GM23338 (cell line): Measurements from ENCODE around the gene MATK. TPM values are rescaled to one million over a fixed set of nuclear protein-coding genes. Genes with fewer than 3 reads are reported as not detected.

Experiments used
- ATAC-seq: fragments of 200-7000 bp; cut with Tn5 transposase; 3 replicates; pipeline ENCODE4 v1.9.1; 2020
- DNase-seq: peaks from one replicate; pipeline ENCODE4 v3.0.0-alpha.2; 2015; ENCODE audit warnings: low spot score
- H2AFZ ChIP-seq: fragments of 200-600 bp; sonication (generic); 2 replicates; pipeline ENCODE4 v1.8.0; 2016; ENCODE audit warnings: antibody characterized with exemption, mild to moderate bottlenecking, moderate library complexity
- H3F3A ChIP-seq: fragments of 200-600 bp; sonication (generic); replicated peaks from 2 replicates; pipeline ENCODE4 v1.8.0; 2017; ENCODE audit warnings: antibody characterized with exemption, mixed run types, low read depth
- H3K27ac ChIP-seq: fragments of 200-600 bp; sonication (generic); 2 replicates; pipeline ENCODE4 v1.6.1; 2016; ENCODE audit warnings: low read depth
- H3K27me3 ChIP-seq: fragments of 200-600 bp; sonication (generic); 2 replicates; pipeline ENCODE4 v1.8.0; 2016; ENCODE audit warnings: mild to moderate bottlenecking, mixed run types, moderate library complexity; ENCODE audit not compliant: insufficient read depth
- H3K36me3 ChIP-seq: fragments of 200-600 bp; sonication (generic); 2 replicates; pipeline ENCODE4 v1.8.0; 2016; ENCODE audit warnings: mild to moderate bottlenecking; ENCODE audit not compliant: insufficient read depth
- H3K4me1 ChIP-seq: fragments of 200-600 bp; sonication (generic); 2 replicates; pipeline ENCODE4 v1.8.0; 2016; ENCODE audit warnings: mild to moderate bottlenecking, moderate library complexity; ENCODE audit not compliant: insufficient read depth
- H3K4me2 ChIP-seq: fragments of 200-600 bp; sonication (generic); 2 replicates; pipeline ENCODE4 v1.7.1; 2017; ENCODE audit warnings: mixed run types
- H3K4me3 ChIP-seq: fragments of 200-600 bp; sonication (generic); 2 replicates; pipeline ENCODE4 v1.6.1; 2016; ENCODE audit warnings: mixed run types
- H3K79me2 ChIP-seq: fragments of 200-600 bp; sonication (generic); replicated peaks from 2 replicates; pipeline ENCODE4 v1.8.0; 2017; ENCODE audit warnings: mild to moderate bottlenecking; ENCODE audit not compliant: insufficient read depth
- H3K9me2 ChIP-seq: fragments of 200-600 bp; sonication (generic); 2 replicates; pipeline ENCODE4 v1.8.0; 2017; ENCODE audit not compliant: insufficient read depth
- H4K20me1 ChIP-seq: fragments of 200-600 bp; sonication (generic); replicated peaks from 2 replicates; pipeline ENCODE4 v1.8.0; 2017; ENCODE audit warnings: mild to moderate bottlenecking; ENCODE audit not compliant: insufficient read depth
- H3K27ac Mint-ChIP-seq: 2 replicates; pipeline ENCODE4 v1.8.0; 2020; ENCODE audit warnings: inconsistent platforms, mild to moderate bottlenecking, moderate library complexity, mixed read lengths
- H3K27me3 Mint-ChIP-seq: 3 replicates; pipeline ENCODE4 v1.8.0; 2022; ENCODE audit warnings: low read depth, mild to moderate bottlenecking, moderate library complexity, mixed read lengths, inconsistent platforms; ENCODE audit not compliant: insufficient read depth, poor library complexity
- H3K36me3 Mint-ChIP-seq: 3 replicates; pipeline ENCODE4 v1.8.0; 2021; ENCODE audit warnings: low read depth, mild to moderate bottlenecking, inconsistent platforms, moderate library complexity, mixed read lengths
- H3K4me1 Mint-ChIP-seq: 3 replicates; pipeline ENCODE4 v1.8.0; 2020; ENCODE audit warnings: mild to moderate bottlenecking, inconsistent platforms, mixed read lengths
- H3K4me3 Mint-ChIP-seq: 3 replicates; pipeline ENCODE4 v1.8.0; 2021; ENCODE audit warnings: moderate library complexity, mild to moderate bottlenecking, inconsistent platforms, mixed read lengths
- H3K9me3 Mint-ChIP-seq: 3 replicates; pipeline ENCODE4 v1.8.0; 2020; ENCODE audit warnings: moderate library complexity, mild to moderate bottlenecking, inconsistent platforms, mixed read lengths
- CREB1 ChIP-seq: fragments of 250-450 bp; sonication (Bioruptor Pico); IDR thresholded peaks from 2 replicates; pipeline ENCODE4 v1.5.0; 2020; ENCODE audit warnings: low read depth, mild to moderate bottlenecking, moderate library complexity
- CTCF ChIP-seq, 2 experiments: fragments of 200-600 bp in 1 of 2; sonication (generic) in 1 of 2; conservative IDR thresholded peaks; 2 replicates each; pipeline versions ENCODE4 v1.5.1 to v1.6.1; 2016 to 2017; ENCODE audit warnings: antibody characterized with exemption in 2 of 2, low read depth in 2 of 2, mild to moderate bottlenecking in 2 of 2, moderate library complexity in 1 of 2
- ETS1 ChIP-seq: IDR thresholded peaks from 2 replicates; pipeline ENCODE4 v1.6.1; 2016; ENCODE audit warnings: antibody characterized with exemption
- EZH2 ChIP-seq: fragments of 200-600 bp; sonication (generic); IDR thresholded peaks from one replicate; pipeline ENCODE4 v1.8.0; 2017; ENCODE audit warnings: antibody characterized with exemption, mild to moderate bottlenecking, low read depth; ENCODE audit not compliant: unreplicated experiment
- EZH2phosphoT487 ChIP-seq: fragments of 200-600 bp; sonication (generic); IDR thresholded peaks from one replicate; pipeline ENCODE4 v1.8.1; 2018; ENCODE audit warnings: antibody characterized with exemption; ENCODE audit not compliant: unreplicated experiment
- JUNB ChIP-seq: IDR thresholded peaks from one replicate; pipeline ENCODE4 v1.6.1; 2016; ENCODE audit warnings: antibody characterized with exemption; ENCODE audit not compliant: unreplicated experiment
- NANOG ChIP-seq: IDR thresholded peaks from 2 replicates; pipeline ENCODE4 v1.6.1; 2016; ENCODE audit warnings: antibody characterized with exemption, borderline replicate concordance
- POLR2AphosphoS5 ChIP-seq: IDR thresholded peaks from 2 replicates; pipeline ENCODE4 v1.6.1; 2016; ENCODE audit warnings: antibody characterized with exemption, low read depth
- REST ChIP-seq: IDR thresholded peaks from one replicate; pipeline ENCODE4 v1.6.1; 2018; ENCODE audit warnings: antibody characterized with exemption; ENCODE audit not compliant: unreplicated experiment
- STAT1 ChIP-seq: IDR thresholded peaks from one replicate; pipeline ENCODE4 v1.6.1; 2016; ENCODE audit warnings: antibody characterized with exemption; ENCODE audit not compliant: unreplicated experiment
- ZNF114 ChIP-seq: fragments of 250-450 bp; sonication (Bioruptor Pico); IDR thresholded peaks from 2 replicates; pipeline ENCODE4 v1.5.0; 2020; ENCODE audit warnings: mild to moderate bottlenecking, moderate library complexity
- ZNF331 ChIP-seq: fragments of 250-450 bp; sonication (Bioruptor Pico); IDR thresholded peaks from 2 replicates; pipeline ENCODE4 v1.5.0; 2020; ENCODE audit warnings: low read depth, mild to moderate bottlenecking, moderate library complexity
- polyA plus RNA-seq: library from polyadenylated mRNA; unstranded; fragments of >200 nt; fragmentation: Nextera tagmentation; extraction: Ambion mirVana; gene quantifications from 2 replicates; pipeline ENCODE4 v1.2.1, GENCODE V29; 2016
- total RNA-seq: library from RNA; depleted of rRNA; stranded (reverse); fragments of >200 nt; shearing (Covaris generic); gene quantifications from 2 replicates; pipeline ENCODE4 v1.2.3, GENCODE V29; 2014
- TF ChIP-seq, protein P1 (sequence below): fragments of 250-450 bp; sonication (Bioruptor Pico); IDR thresholded peaks from 2 replicates; pipeline ENCODE4 v1.5.0; 2020; ENCODE audit warnings: mild to moderate bottlenecking, moderate library complexity

MATK gene
- total and polyA plus RNA-seq, 2 experiments from 2014 or later, result 13.4 to 21.4 TPM

- H3K27ac Mint-ChIP-seq, result no peak overlapping the region
- H4K20me1 ChIP-seq, result no peaks in the 10 kb centered on the region
- no peaks in the 10 kb centered on the region for H3F3A ChIP-seq
Measured at GRCh38 chr19:3753631-3754410, 32.4 kb downstream of the MATK start.

More at GRCh38 chr19:3753631-3754410, 32.4 kb downstream of the MATK start:
- H3K4me2 ChIP-seq, result no peak overlapping the region
- no peak for DNase-seq
- TF ChIP-seq CREB1 (no peak), ZNF114 (CRISPR knock-in tag) (no peak), POLR2AphosphoS5 (no peak), EZH2 (no peak), CTCF (conservative IDR thresholded peaks at IDR 0.05; ENCODE audit: low read depth in 2 of 2) (no peak), STAT1 (no peak), NANOG (no peak), ZNF331 (CRISPR knock-in tag) (no peak), EZH2phosphoT487 (no peak), ETS1 (no peak), REST (no peak), JUNB (no peak)
- TF ChIP-seq, protein P1, sequence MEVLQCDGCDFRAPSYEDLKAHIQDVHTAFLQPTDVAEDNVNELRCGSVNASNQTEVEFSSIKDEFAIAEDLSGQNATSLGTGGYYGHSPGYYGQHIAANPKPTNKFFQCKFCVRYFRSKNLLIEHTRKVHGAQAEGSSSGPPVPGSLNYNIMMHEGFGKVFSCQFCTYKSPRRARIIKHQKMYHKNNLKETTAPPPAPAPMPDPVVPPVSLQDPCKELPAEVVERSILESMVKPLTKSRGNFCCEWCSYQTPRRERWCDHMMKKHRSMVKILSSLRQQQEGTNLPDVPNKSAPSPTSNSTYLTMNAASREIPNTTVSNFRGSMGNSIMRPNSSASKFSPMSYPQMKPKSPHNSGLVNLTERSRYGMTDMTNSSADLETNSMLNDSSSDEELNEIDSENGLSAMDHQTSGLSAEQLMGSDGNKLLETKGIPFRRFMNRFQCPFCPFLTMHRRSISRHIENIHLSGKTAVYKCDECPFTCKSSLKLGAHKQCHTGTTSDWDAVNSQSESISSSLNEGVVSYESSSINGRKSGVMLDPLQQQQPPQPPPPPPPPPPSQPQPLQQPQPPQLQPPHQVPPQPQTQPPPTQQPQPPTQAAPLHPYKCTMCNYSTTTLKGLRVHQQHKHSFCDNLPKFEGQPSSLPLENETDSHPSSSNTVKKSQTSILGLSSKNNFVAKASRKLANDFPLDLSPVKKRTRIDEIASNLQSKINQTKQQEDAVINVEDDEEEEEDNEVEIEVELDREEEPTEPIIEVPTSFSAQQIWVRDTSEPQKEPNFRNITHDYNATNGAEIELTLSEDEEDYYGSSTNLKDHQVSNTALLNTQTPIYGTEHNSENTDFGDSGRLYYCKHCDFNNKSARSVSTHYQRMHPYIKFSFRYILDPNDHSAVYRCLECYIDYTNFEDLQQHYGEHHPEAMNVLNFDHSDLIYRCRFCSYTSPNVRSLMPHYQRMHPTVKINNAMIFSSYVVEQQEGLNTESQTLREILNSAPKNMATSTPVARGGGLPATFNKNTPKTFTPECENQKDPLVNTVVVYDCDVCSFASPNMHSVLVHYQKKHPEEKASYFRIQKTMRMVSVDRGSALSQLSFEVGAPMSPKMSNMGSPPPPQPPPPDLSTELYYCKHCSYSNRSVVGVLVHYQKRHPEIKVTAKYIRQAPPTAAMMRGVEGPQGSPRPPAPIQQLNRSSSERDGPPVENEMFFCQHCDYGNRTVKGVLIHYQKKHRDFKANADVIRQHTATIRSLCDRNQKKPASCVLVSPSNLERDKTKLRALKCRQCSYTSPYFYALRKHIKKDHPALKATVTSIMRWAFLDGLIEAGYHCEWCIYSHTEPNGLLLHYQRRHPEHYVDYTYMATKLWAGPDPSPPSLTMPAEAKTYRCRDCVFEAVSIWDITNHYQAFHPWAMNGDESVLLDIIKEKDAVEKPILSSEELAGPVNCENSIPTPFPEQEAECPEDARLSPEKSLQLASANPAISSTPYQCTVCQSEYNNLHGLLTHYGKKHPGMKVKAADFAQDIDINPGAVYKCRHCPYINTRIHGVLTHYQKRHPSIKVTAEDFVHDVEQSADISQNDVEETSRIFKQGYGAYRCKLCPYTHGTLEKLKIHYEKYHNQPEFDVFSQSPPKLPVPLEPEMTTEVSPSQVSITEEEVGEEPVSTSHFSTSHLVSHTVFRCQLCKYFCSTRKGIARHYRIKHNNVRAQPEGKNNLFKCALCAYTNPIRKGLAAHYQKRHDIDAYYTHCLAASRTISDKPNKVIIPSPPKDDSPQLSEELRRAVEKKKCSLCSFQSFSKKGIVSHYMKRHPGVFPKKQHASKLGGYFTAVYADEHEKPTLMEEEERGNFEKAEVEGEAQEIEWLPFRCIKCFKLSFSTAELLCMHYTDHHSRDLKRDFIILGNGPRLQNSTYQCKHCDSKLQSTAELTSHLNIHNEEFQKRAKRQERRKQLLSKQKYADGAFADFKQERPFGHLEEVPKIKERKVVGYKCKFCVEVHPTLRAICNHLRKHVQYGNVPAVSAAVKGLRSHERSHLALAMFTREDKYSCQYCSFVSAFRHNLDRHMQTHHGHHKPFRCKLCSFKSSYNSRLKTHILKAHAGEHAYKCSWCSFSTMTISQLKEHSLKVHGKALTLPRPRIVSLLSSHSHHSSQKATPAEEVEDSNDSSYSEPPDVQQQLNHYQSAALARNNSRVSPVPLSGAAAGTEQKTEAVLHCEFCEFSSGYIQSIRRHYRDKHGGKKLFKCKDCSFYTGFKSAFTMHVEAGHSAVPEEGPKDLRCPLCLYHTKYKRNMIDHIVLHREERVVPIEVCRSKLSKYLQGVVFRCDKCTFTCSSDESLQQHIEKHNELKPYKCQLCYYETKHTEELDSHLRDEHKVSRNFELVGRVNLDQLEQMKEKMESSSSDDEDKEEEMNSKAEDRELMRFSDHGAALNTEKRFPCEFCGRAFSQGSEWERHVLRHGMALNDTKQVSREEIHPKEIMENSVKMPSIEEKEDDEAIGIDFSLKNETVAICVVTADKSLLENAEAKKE, result no peak
- Mint-ChIP-seq H3K4me3 (no peak overlapping the region), H3K36me3 (peaks cover 18% of the 10 kb centered on the region), H3K9me3 (no peaks in the 10 kb centered on the region), H3K4me1 (no peaks in the 10 kb centered on the region), H3K27me3 (peaks cover 1% of the 10 kb centered on the region)
- no peaks in the 10 kb centered on the region for H3K79me2 ChIP-seq
- no peak overlapping the region for H3K4me3 ChIP-seq
- no peak overlapping the region for H2AFZ ChIP-seq
- no peak overlapping the region for H3K27ac ChIP-seq
- no peaks in the 10 kb centered on the region for H3K9me2 ChIP-seq
- no peaks in the 10 kb centered on the region for H3K27me3 ChIP-seq
- H3K4me1 ChIP-seq, result no peaks in the 10 kb centered on the region
- H3K36me3 ChIP-seq, result no peaks in the 10 kb centered on the region
- ATAC-seq, result no peak
